GM19035 (cell line): ENCODE data around the gene CORO2B.
"Not testable (repeated sequence)": the region's sequence is repeated elsewhere in the genome, so short reads cannot be mapped to it uniquely, and the experiment has no call there.

ENCODE experiments used
- ATAC-seq: cut with Tn5 transposase; IDR thresholded peaks from one replicate; pipeline ENCODE4 v1.9.1; 2021; ENCODE audit not compliant: unreplicated experiment

The CORO2B gene

GRCh38 chr15:68667800-68668625 lies 89.2 kb downstream of the CORO2B start:
- ATAC-seq = no peak

GRCh38 chr15:68668926-68669600 lies 90.3 kb downstream of the CORO2B start:
- no peak for ATAC-seq

- no peak for ATAC-seq
Measured at GRCh38 chr15:68672251-68672650, 93.5 kb downstream of the CORO2B start.

GRCh38 chr15:68672781-68673205 lies 94.0 kb downstream of the CORO2B start:
- ATAC-seq = no peak

GRCh38 chr15:68674975-68675374 lies 96.2 kb downstream of the CORO2B start:
- no peak for ATAC-seq

GRCh38 chr15:68676011-68676605 lies 97.3 kb downstream of the CORO2B start:
- ATAC-seq = no peak

GRCh38 chr15:68676926-68677325 lies 98.1 kb downstream of the CORO2B start:
- ATAC-seq = no peak

GRCh38 chr15:68677996-68678395 lies 99.2 kb downstream of the CORO2B start:
- no peak for ATAC-seq

GRCh38 chr15:68678746-68679145 lies 100.0 kb downstream of the CORO2B start:
- no peak for ATAC-seq

GRCh38 chr15:68679161-68679560 lies 100.4 kb downstream of the CORO2B start:
- no peak for ATAC-seq

GRCh38 chr15:68679961-68680371 lies 101.2 kb downstream of the CORO2B start:
- ATAC-seq = no peak

GRCh38 chr15:68680756-68681155 lies 102.0 kb downstream of the CORO2B start:
- ATAC-seq = not testable (repeated sequence)

GRCh38 chr15:68681836-68682235 lies 103.0 kb downstream of the CORO2B start:
- no peak for ATAC-seq

- ATAC-seq = no peak
Measured at GRCh38 chr15:68682330-68682729, 103.5 kb downstream of the CORO2B start.

GRCh38 chr15:68683026-68683425 lies 104.2 kb downstream of the CORO2B start:
- ATAC-seq = no peak

GRCh38 chr15:68683551-68683950 lies 104.8 kb downstream of the CORO2B start:
- ATAC-seq = no peak

GRCh38 chr15:68684476-68684875 lies 105.7 kb downstream of the CORO2B start:
- ATAC-seq = no peak

GRCh38 chr15:68687136-68687735 lies 108.4 kb downstream of the CORO2B start:
- no peak for ATAC-seq

- ATAC-seq = no peak
Measured at GRCh38 chr15:68691705-68692104, 112.9 kb downstream of the CORO2B start.

GRCh38 chr15:68693071-68693470 lies 114.3 kb downstream of the CORO2B start:
- ATAC-seq = no peak

- no peak for ATAC-seq
Measured at GRCh38 chr15:68694111-68694510, 115.3 kb downstream of the CORO2B start.
